Keratinocyte (primary cell): ENCODE data around the gene CD180.

ENCODE experiments used
- EZH2 ChIP-seq: IDR thresholded peaks from one replicate; pipeline ENCODE4 v1.6.1; 2012; ENCODE audit warnings: inconsistent platforms, mild to moderate bottlenecking, low read length, moderate library complexity
- TF ChIP-seq, protein P1 (sequence below), 3 experiments: IDR thresholded peaks in 1 of 3; conservative IDR thresholded peaks in 1 of 3; optimal IDR thresholded peaks in 1 of 3; 2 replicates in 2 of 3; 3 replicates in 1 of 3; pipeline versions ENCODE3 to v1.5.1; 2011; ENCODE audit warnings: low read length in 3 of 3, mild to moderate bottlenecking in 3 of 3, moderate library complexity in 2 of 3, control low read depth in 1 of 3, inconsistent platforms in 1 of 3; ENCODE audit not compliant: insufficient read depth in 2 of 3; ENCODE audit errors: extremely low read depth in 1 of 3

DNA sequence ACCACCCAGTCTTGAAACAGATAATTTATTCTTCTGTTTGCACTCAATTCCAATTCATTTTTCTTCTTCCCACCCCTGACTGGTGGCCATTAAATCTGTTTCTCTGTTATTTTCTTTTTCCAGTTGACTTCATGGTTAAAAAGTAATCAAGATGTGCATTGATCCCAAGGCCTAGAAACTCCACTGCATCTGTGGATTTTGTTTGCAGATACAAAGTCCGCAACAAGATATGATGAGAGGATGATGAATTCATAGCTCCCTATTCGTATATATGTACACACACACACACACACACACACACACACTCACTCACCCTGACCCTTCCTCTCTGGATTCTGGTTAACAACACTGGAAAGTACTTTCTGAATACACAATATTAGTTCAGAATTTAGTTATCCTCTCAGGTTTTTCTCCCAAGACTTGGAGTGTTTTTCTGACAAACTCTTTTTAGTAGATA lies 52.4 kb downstream of the CD180 start:
- TF ChIP-seq, protein P1, sequence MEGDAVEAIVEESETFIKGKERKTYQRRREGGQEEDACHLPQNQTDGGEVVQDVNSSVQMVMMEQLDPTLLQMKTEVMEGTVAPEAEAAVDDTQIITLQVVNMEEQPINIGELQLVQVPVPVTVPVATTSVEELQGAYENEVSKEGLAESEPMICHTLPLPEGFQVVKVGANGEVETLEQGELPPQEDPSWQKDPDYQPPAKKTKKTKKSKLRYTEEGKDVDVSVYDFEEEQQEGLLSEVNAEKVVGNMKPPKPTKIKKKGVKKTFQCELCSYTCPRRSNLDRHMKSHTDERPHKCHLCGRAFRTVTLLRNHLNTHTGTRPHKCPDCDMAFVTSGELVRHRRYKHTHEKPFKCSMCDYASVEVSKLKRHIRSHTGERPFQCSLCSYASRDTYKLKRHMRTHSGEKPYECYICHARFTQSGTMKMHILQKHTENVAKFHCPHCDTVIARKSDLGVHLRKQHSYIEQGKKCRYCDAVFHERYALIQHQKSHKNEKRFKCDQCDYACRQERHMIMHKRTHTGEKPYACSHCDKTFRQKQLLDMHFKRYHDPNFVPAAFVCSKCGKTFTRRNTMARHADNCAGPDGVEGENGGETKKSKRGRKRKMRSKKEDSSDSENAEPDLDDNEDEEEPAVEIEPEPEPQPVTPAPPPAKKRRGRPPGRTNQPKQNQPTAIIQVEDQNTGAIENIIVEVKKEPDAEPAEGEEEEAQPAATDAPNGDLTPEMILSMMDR (optimal IDR thresholded peaks at IDR 0.05 in 1 of 3, IDR thresholded peaks at IDR 0.05 in 1 of 3, conservative IDR thresholded peaks at IDR 0.05 in 1 of 3; ENCODE audit: extremely low read depth in 1 of 3, insufficient read depth in 2 of 3, low read length in 3 of 3), result no peak
- no peak for TF ChIP-seq EZH2
